GM12874 (cell line): ENCODE measurements around the gene CYB5R3.

Experiments
- CTCF ChIP-seq: IDR thresholded peaks from 2 replicates; pipeline ENCODE4 v1.5.1; 2011; ENCODE audit warnings: low read depth, mild to moderate bottlenecking, control low read depth, low read length, moderate library complexity; ENCODE audit not compliant: insufficient read depth

CYB5R3 gene

GRCh38 chr22:42627981-42628380 is 21.2 kb downstream of the CYB5R3 start:
- TF ChIP-seq CTCF, result no peak

- no peak for TF ChIP-seq CTCF
Observed at GRCh38 chr22:42626951-42627625, 22.1 kb downstream of the CYB5R3 start.

- no peak for TF ChIP-seq CTCF
Observed at GRCh38 chr22:42626431-42626830, 22.8 kb downstream of the CYB5R3 start.

GRCh38 chr22:42625416-42625815 is 23.8 kb downstream of the CYB5R3 start:
- no peak for TF ChIP-seq CTCF

GRCh38 chr22:42624551-42625106 is 24.6 kb downstream of the CYB5R3 start:
- TF ChIP-seq CTCF, result no peak

- TF ChIP-seq CTCF, result no peak
Observed at GRCh38 chr22:42623756-42624441, 25.3 kb downstream of the CYB5R3 start.

GRCh38 chr22:42623301-42623751 is 25.9 kb downstream of the CYB5R3 start:
- no peak for TF ChIP-seq CTCF
